Loucy (cell line): ENCODE data around the gene ARHGAP22.

ENCODE experiments used
- H2AFZ ChIP-seq: fragments of 200-600 bp; sonication (generic); 2 replicates; pipeline ENCODE4 v1.6.0; 2016; ENCODE audit warnings: antibody characterized with exemption, mild to moderate bottlenecking, low read length, moderate library complexity
- H3F3A ChIP-seq: fragments of 200-600 bp; 2 replicates; pipeline ENCODE4 v1.6.0; 2016; ENCODE audit warnings: antibody characterized with exemption, low read depth, mild to moderate bottlenecking
- H3K27me3 ChIP-seq: fragments of 200-600 bp; sonication (generic); 2 replicates; pipeline ENCODE4 v1.6.1; 2014; ENCODE audit warnings: low read length, mild to moderate bottlenecking; ENCODE audit not compliant: insufficient read depth, poor library complexity, severe bottlenecking
- H3K36me3 ChIP-seq: fragments of 200-600 bp; sonication (generic); 2 replicates; pipeline ENCODE4 v1.6.1; 2016; ENCODE audit warnings: low read length; ENCODE audit not compliant: insufficient read depth
- H3K4me1 ChIP-seq: fragments of 200-600 bp; sonication (generic); 2 replicates; pipeline ENCODE4 v1.5.1; 2014; ENCODE audit warnings: low read length, mild to moderate bottlenecking; ENCODE audit not compliant: insufficient read depth, poor library complexity, severe bottlenecking
- H3K4me2 ChIP-seq: fragments of 200-600 bp; sonication (generic); 2 replicates; pipeline ENCODE4 v1.6.0; 2014; ENCODE audit warnings: antibody characterized with exemption, low read length, low read depth, mild to moderate bottlenecking; ENCODE audit not compliant: poor library complexity, severe bottlenecking
- H3K4me3 ChIP-seq: fragments of 200-600 bp; sonication (generic); 2 replicates; pipeline ENCODE4 v1.5.1; 2014; ENCODE audit warnings: low read length, mild to moderate bottlenecking, mixed read lengths; ENCODE audit not compliant: poor library complexity, severe bottlenecking
- H3K79me2 ChIP-seq: fragments of 200-600 bp; sonication (generic); 2 replicates; pipeline ENCODE4 v1.6.1; 2014; ENCODE audit warnings: low read length; ENCODE audit not compliant: insufficient read depth
- H3K9ac ChIP-seq: fragments of 200-600 bp; sonication (generic); 2 replicates; pipeline ENCODE4 v1.6.0; 2014; ENCODE audit warnings: mild to moderate bottlenecking, low read depth, low read length, moderate library complexity; ENCODE audit not compliant: poor library complexity, severe bottlenecking
- H3K9me2 ChIP-seq: fragments of 200-600 bp; sonication (generic); replicated peaks from 2 replicates; pipeline ENCODE4 v1.6.1; 2016; ENCODE audit warnings: low read depth, low read length, mixed read lengths
- H3K9me3 ChIP-seq: fragments of 200-600 bp; sonication (generic); 2 replicates; pipeline ENCODE4 v1.6.1; 2014; ENCODE audit warnings: mild to moderate bottlenecking, antibody characterized with exemption, low read length, low read depth; ENCODE audit not compliant: insufficient read depth
- H4K20me1 ChIP-seq: fragments of 200-600 bp; sonication (generic); 2 replicates; pipeline ENCODE4 v1.6.0; 2014; ENCODE audit warnings: antibody characterized with exemption, low read length, mild to moderate bottlenecking; ENCODE audit not compliant: insufficient read depth, poor library complexity, severe bottlenecking
- EZH2phosphoT487 ChIP-seq: fragments of 200-600 bp; IDR thresholded peaks from 2 replicates; pipeline ENCODE4 v1.6.1; 2018; ENCODE audit warnings: antibody characterized with exemption, mild to moderate bottlenecking, moderate library complexity, borderline replicate concordance
- TF ChIP-seq, protein P1 (sequence below): fragments of 200-600 bp; sonication (generic); conservative IDR thresholded peaks from 2 replicates; pipeline ENCODE4 v1.5.1; 2014; ENCODE audit warnings: mild to moderate bottlenecking, antibody characterized with exemption, low read length

The ARHGAP22 gene

DNA sequence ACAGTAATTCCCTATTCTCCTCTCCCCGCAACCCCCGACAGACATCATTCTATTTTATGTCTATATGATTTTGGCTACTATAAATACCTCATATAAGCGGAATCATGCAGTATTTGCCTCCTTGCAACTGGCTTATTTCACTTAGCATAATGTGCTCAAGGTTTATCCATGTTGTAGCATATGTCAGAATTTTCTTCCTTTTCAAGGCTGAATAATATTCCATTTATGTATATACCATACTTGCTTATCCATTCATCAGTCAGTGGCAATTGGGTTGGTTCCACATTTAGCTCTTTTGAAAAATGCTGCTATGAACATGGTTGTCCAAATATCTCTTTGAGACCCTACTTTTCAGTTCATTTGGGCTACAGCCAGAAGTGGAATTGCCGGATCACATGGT lies 191.9 kb downstream of the ARHGAP22 start:
- H3K79me2 ChIP-seq, result no peaks in the 10 kb centered on the region
- no peak overlapping the region for H3K9ac ChIP-seq
- H3K9me2 ChIP-seq, result no peaks in the 10 kb centered on the region
- H3K27me3 ChIP-seq, result no peaks in the 10 kb centered on the region
- H3F3A ChIP-seq, result no peaks in the 10 kb centered on the region
- H3K36me3 ChIP-seq, result peaks cover 39% of the 10 kb centered on the region
- H3K4me3 ChIP-seq, result no peak overlapping the region
- no peak for TF ChIP-seq EZH2phosphoT487
- TF ChIP-seq, protein P1, sequence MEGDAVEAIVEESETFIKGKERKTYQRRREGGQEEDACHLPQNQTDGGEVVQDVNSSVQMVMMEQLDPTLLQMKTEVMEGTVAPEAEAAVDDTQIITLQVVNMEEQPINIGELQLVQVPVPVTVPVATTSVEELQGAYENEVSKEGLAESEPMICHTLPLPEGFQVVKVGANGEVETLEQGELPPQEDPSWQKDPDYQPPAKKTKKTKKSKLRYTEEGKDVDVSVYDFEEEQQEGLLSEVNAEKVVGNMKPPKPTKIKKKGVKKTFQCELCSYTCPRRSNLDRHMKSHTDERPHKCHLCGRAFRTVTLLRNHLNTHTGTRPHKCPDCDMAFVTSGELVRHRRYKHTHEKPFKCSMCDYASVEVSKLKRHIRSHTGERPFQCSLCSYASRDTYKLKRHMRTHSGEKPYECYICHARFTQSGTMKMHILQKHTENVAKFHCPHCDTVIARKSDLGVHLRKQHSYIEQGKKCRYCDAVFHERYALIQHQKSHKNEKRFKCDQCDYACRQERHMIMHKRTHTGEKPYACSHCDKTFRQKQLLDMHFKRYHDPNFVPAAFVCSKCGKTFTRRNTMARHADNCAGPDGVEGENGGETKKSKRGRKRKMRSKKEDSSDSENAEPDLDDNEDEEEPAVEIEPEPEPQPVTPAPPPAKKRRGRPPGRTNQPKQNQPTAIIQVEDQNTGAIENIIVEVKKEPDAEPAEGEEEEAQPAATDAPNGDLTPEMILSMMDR, result no peak
- H4K20me1 ChIP-seq, result no peaks in the 10 kb centered on the region
- peaks cover 10% of the 10 kb centered on the region; the same call in 1 of the 2 replicates for H3K9me3 ChIP-seq
- no peak overlapping the region for H3K4me2 ChIP-seq
- peaks cover under 1% of the 10 kb centered on the region for H3K4me1 ChIP-seq
- no peak overlapping the region for H2AFZ ChIP-seq

- H3K4me2 ChIP-seq, result no peak overlapping the region
- no peaks in the 10 kb centered on the region for H3K27me3 ChIP-seq
- H3K9me3 ChIP-seq, result peaks cover 10% of the 10 kb centered on the region; the same call in 1 of the 2 replicates
- H3F3A ChIP-seq, result no peaks in the 10 kb centered on the region
- H4K20me1 ChIP-seq, result no peaks in the 10 kb centered on the region
- H3K9me2 ChIP-seq, result no peaks in the 10 kb centered on the region
- H2AFZ ChIP-seq, result no peak overlapping the region
- H3K9ac ChIP-seq, result no peak overlapping the region
- no peak overlapping the region for H3K4me3 ChIP-seq
- peaks cover 44% of the 10 kb centered on the region for H3K36me3 ChIP-seq
- H3K79me2 ChIP-seq, result no peaks in the 10 kb centered on the region
- H3K4me1 ChIP-seq, result no peaks in the 10 kb centered on the region
- TF ChIP-seq EZH2phosphoT487, result no peak
- TF ChIP-seq, protein P1, result no peak
Measured at GRCh38 chr10:48412081-48412480, 192.8 kb downstream of the ARHGAP22 start.

DNA sequence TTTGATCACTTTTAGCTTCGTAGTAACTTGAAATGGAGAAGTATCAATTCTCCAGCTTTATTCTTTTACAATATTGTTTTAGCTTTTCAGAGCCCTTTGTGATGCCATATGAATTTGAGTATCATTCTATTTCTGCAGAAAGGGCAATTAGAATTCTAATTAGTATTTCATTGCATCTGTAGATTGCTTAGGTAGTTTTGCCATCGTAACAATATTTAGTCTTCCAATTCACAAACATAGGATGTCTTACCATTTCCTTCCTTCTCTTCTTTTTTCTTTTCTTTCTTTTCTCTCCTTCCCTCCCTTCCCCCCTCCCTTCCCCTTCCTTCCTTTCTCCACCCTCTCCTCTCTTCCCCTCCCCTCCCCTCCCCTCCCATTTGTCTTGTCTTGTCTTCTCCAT lies 193.4 kb downstream of the ARHGAP22 start:
- no peak for TF ChIP-seq EZH2phosphoT487
- TF ChIP-seq, protein P1, result no peak
- no peak overlapping the region for H3K4me2 ChIP-seq
- no peaks in the 10 kb centered on the region for H3K27me3 ChIP-seq
- no peaks in the 10 kb centered on the region for H3F3A ChIP-seq
- H4K20me1 ChIP-seq, result no peaks in the 10 kb centered on the region
- no peak overlapping the region for H3K4me3 ChIP-seq
- H3K79me2 ChIP-seq, result no peaks in the 10 kb centered on the region
- no peak overlapping the region for H3K9ac ChIP-seq
- no peak overlapping the region for H2AFZ ChIP-seq
- peaks cover 10% of the 10 kb centered on the region; the same call in 1 of the 2 replicates for H3K9me3 ChIP-seq
- no peaks in the 10 kb centered on the region for H3K9me2 ChIP-seq
- peaks cover under 1% of the 10 kb centered on the region for H3K4me1 ChIP-seq
- peaks cover 48% of the 10 kb centered on the region for H3K36me3 ChIP-seq
